ENCODE data around the gene MYRFL. TPM values are rescaled to one million over a fixed set of nuclear protein-coding genes. Genes with fewer than 3 reads are reported as not detected.

MYRFL gene
- total RNA-seq, 2 experiments from 2014 or later = not detected

- ATAC-seq (no peak), DNase-seq (no peak)
- H3K27me3 Mint-ChIP-seq = peaks cover 14% of the 10 kb centered on the region
- H3K36me3 Mint-ChIP-seq = no peaks in the 10 kb centered on the region
- no peaks in the 10 kb centered on the region for H3K4me1 Mint-ChIP-seq
- no peak overlapping the region for H3K4me3 Mint-ChIP-seq
- no peak overlapping the region for H3K27ac Mint-ChIP-seq
- H3K9me3 Mint-ChIP-seq (ENCODE audit: low read depth) = no peaks in the 10 kb centered on the region
- CTCF ChIA-PET = no interaction called here
These were observed 173.9 kb downstream of the MYRFL start for GRCh38 chr12:69998922-69999321.

- DNase-seq = no peak
- CTCF ChIA-PET = no interaction called here
These were observed 174.5 kb downstream of the MYRFL start for GRCh38 chr12:69999561-69999960.

DNA sequence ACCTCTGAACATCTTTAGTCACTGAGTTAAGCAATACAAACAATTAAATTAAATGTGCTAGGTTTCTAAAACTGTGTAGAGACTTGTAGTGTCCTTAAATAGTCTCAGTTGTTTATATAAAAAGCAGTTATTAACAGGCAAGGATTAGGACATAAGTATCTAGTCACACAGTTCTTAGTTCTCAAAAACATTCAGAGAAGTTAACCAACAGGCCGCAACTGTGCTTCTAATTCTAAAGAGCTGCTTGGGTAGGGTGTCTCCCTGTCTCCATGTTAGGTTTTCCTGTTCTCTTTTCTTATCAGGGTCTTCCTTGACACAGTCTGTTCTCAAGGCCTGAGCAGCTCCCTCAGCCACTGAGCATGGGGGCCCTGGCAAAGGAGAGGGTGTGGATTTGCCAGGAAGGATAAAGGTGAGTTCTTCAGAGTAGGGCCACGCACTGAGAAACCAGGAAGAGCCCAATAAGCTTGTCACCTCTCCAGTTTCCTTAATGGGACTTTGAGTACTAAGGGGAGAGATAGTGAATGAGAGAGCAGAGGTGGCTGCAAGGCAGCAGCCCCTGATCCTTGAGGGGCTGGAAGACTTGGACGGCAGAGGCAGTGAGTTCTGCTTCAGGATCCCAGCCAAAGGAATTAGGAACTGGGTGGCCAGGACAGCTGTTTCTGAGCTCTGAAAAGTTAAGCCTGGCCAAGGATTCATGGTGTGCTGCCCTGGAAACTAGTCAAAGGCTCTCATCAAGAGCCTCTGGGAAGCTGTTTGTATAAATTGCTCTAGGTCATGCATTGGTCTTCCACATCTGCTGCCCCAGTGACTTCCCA is 177.3 kb downstream of the MYRFL start:
- ATAC-seq (no peak), DNase-seq (no peak)
- H3K27ac Mint-ChIP-seq = no peak overlapping the region
- no peak overlapping the region for H3K4me3 Mint-ChIP-seq
- no peaks in the 10 kb centered on the region for H3K9me3 Mint-ChIP-seq (ENCODE audit: low read depth)
- CTCF ChIA-PET = no interaction called here
- H3K27me3 Mint-ChIP-seq = peaks cover 14% of the 10 kb centered on the region
- no peaks in the 10 kb centered on the region for H3K36me3 Mint-ChIP-seq
- H3K4me1 Mint-ChIP-seq = no peaks in the 10 kb centered on the region

More at GRCh38 chr12:69999561-69999960, 174.5 kb downstream of the MYRFL start:
- no peak for ATAC-seq
- H3K4me3 Mint-ChIP-seq = no peak overlapping the region
- no peaks in the 10 kb centered on the region for H3K4me1 Mint-ChIP-seq
- H3K27me3 Mint-ChIP-seq = peaks cover 14% of the 10 kb centered on the region
- H3K27ac Mint-ChIP-seq = no peak overlapping the region
- H3K9me3 Mint-ChIP-seq (ENCODE audit: low read depth) = no peaks in the 10 kb centered on the region
- no peaks in the 10 kb centered on the region for H3K36me3 Mint-ChIP-seq

DNA sequence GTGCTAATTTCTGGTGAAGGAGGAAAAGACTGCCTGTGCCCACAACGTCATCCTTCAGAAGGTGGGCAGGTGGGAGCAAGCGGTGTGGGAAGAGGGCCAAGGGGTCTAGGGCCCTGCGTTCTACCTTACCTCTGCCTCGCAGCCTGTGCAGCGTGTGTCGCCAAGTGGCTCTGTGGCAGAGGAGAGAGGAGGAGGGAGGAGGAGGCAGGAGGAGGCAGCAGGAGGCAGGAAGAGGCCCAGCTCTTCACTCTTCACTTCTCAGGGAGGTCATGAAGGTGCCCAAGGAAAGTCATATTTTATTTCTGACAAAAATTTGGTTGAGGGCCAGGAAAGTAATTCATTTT is 177.9 kb downstream of the MYRFL start:
- no peak for ATAC-seq
- CTCF ChIA-PET = no interaction called here
- no peak overlapping the region for H3K27ac Mint-ChIP-seq

GRCh38 chr12:70005864-70006618 is 181.0 kb downstream of the MYRFL start:
- H3K27ac Mint-ChIP-seq = no peak overlapping the region

More for the DNA sequence above, 177.9 kb downstream of the MYRFL start:
- peaks cover 14% of the 10 kb centered on the region for H3K27me3 Mint-ChIP-seq
- no peaks in the 10 kb centered on the region for H3K9me3 Mint-ChIP-seq (ENCODE audit: low read depth)
- H3K36me3 Mint-ChIP-seq = no peaks in the 10 kb centered on the region
- no peak overlapping the region for H3K4me3 Mint-ChIP-seq
- no peak for DNase-seq
- H3K4me1 Mint-ChIP-seq = no peaks in the 10 kb centered on the region

GRCh38 chr12:70006619-70006973 is 181.6 kb downstream of the MYRFL start:
- Mint-ChIP-seq H3K9me3 (ENCODE audit: low read depth) (peaks cover 8% of the 10 kb centered on the region), H3K27me3 (peaks cover 11% of the 10 kb centered on the region), H3K4me1 (no peaks in the 10 kb centered on the region), H3K27ac (no peak overlapping the region), H3K36me3 (peaks cover 2% of the 10 kb centered on the region), H3K4me3 (no peak overlapping the region)
- CTCF ChIA-PET = no interaction called here
- no peak for ATAC-seq
- DNase-seq = no peak

More at GRCh38 chr12:70005864-70006618, 181.0 kb downstream of the MYRFL start:
- CTCF ChIA-PET = no interaction called here
- no peak for ATAC-seq
- H3K36me3 Mint-ChIP-seq = peaks cover 2% of the 10 kb centered on the region
- no peak for DNase-seq
- H3K4me3 Mint-ChIP-seq = no peak overlapping the region
- peaks cover 8% of the 10 kb centered on the region for H3K9me3 Mint-ChIP-seq (ENCODE audit: low read depth)
- H3K27me3 Mint-ChIP-seq = peaks cover 14% of the 10 kb centered on the region
- H3K4me1 Mint-ChIP-seq = no peaks in the 10 kb centered on the region

DNA sequence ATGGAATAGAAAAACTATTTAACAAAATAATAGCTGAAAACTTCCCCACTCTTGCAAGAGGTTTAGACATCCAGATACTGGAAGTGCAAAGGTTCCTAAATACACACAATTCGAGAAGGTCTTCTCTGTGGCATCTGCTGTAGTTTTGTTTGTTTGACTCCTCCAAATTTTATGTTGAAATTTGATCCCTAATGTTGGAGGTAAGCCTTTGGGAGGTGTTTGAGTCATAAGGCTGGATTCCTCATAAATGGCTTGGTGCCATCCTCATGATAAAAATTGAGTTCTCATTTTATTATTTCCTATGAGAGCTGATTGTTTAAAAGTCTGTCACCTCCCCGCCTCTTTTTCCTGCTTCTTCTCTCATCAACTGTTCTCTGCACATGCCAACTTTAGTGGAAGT is 182.7 kb downstream of the MYRFL start:
- ATAC-seq (no peak), DNase-seq (no peak)
- Mint-ChIP-seq H3K27me3 (peaks cover 11% of the 10 kb centered on the region), H3K36me3 (peaks cover 2% of the 10 kb centered on the region), H3K9me3 (ENCODE audit: low read depth) (peaks cover 8% of the 10 kb centered on the region), H3K4me3 (no peak overlapping the region), H3K4me1 (no peaks in the 10 kb centered on the region), H3K27ac (no peak overlapping the region)
- CTCF ChIA-PET = interaction anchor here (0.6 kb wide), 1 partner anchor 722 kb away, joined by 3 read pairs; no protein-coding TSS in a partner anchor

Other genes starting within 250 kb of the MYRFL start
- 100 to 1,000 TPM; 193 to 271 TPM for gene CCT2, start 239.8 kb upstream of the MYRFL start, total RNA-seq
- gene LRRC10, start 214.3 kb upstream of the MYRFL start, total RNA-seq = not detected
- gene BEST3, start 125.9 kb upstream of the MYRFL start, total RNA-seq = not detected
- 10 to 100 TPM; 19.3 to 25.0 TPM for gene RAB3IP, start 86.4 kb upstream of the MYRFL start, total RNA-seq

Measured in activated CD8-positive, alpha-beta memory T cell treated with anti-CD3 and anti-CD28 coated beads, Interleukin-2, amount 10 ng/mL, durations not matched to agents 7 days and 5 days (primary cell).